Suprapubic skin (tissue), 3 donors: Measurements from ENCODE around the gene NLRP1.

Source experiments
- POLR2A ChIP-seq, 2 donors: fragments of 450-650 bp; IDR thresholded peaks; one replicate each; pipeline ENCODE4 v1.6.1; 2017; ENCODE audit warnings: antibody characterized with exemption in 2 of 2, mild to moderate bottlenecking in 2 of 2, moderate library complexity in 2 of 2
- TF ChIP-seq, protein P1 (sequence below), 2 donors: fragments of 200-600 bp in 1 of 2; fragments of 450-650 bp in 1 of 2; sonication (generic) in 1 of 2; IDR thresholded peaks; one replicate each; pipeline ENCODE4 v1.5.1; 2016 to 2019; ENCODE audit warnings: antibody characterized with exemption in 2 of 2, mild to moderate bottlenecking in 1 of 2, moderate library complexity in 1 of 2

DNA sequence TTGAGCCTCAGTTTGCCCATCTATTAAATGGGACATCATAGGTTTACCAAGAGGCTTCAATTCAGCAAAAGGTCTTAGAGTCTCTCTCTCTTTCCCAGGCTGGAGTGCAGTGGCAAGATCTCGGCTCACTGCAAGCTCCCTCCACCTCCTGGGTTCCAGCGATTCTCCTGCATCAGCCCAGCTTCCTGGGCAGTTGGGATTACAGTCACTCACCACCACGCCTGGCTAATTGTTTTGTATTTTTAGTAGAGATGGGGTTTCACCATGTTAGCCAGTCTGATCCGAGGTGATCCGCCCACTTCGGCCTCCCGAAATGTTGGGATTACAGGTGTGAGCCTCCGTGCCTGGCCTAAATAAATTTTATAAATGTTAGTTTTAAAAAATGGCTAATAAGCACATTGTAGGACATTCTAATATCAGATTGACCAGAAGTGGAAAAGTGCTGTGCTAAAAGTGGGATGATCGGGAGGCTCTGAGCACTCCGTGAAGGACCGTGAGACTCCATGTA is 1.0 kb upstream of the NLRP1 start:
- TF ChIP-seq POLR2A (IDR thresholded peaks at IDR 0.05) = no peak
- TF ChIP-seq, protein P1, sequence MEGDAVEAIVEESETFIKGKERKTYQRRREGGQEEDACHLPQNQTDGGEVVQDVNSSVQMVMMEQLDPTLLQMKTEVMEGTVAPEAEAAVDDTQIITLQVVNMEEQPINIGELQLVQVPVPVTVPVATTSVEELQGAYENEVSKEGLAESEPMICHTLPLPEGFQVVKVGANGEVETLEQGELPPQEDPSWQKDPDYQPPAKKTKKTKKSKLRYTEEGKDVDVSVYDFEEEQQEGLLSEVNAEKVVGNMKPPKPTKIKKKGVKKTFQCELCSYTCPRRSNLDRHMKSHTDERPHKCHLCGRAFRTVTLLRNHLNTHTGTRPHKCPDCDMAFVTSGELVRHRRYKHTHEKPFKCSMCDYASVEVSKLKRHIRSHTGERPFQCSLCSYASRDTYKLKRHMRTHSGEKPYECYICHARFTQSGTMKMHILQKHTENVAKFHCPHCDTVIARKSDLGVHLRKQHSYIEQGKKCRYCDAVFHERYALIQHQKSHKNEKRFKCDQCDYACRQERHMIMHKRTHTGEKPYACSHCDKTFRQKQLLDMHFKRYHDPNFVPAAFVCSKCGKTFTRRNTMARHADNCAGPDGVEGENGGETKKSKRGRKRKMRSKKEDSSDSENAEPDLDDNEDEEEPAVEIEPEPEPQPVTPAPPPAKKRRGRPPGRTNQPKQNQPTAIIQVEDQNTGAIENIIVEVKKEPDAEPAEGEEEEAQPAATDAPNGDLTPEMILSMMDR (IDR thresholded peaks at IDR 0.05) = no peak
